Loucy (cell line): ENCODE data around the gene ACOT13.

ENCODE experiments used
- EZH2phosphoT487 ChIP-seq: fragments of 200-600 bp; IDR thresholded peaks from 2 replicates; pipeline ENCODE4 v1.6.1; 2018; ENCODE audit warnings: antibody characterized with exemption, mild to moderate bottlenecking, moderate library complexity, borderline replicate concordance
- TF ChIP-seq, protein P1 (sequence below): fragments of 200-600 bp; sonication (generic); conservative IDR thresholded peaks from 2 replicates; pipeline ENCODE4 v1.5.1; 2014; ENCODE audit warnings: mild to moderate bottlenecking, antibody characterized with exemption, low read length

DNA sequence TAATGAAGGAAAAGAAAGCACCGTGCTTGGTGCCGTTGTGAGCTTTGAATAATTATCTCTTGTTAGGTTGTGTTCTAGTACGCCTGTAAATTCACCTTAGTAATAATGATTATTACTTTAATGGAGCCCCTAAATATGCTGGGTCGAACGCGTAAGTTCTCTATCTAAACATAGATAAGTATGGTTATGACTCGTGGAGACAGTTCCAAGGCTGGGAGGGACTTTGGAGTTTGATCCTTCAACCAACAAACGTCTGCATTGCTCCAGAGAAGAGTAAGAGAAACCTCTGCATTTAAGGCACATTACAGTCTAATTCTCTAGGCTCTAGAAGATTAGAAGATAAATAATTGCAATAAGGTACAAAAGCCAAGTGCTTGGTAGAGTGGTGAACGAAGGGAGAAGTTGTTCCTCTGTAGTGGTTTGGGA is 514 bp downstream of the ACOT13 start:
- TF ChIP-seq, protein P1, sequence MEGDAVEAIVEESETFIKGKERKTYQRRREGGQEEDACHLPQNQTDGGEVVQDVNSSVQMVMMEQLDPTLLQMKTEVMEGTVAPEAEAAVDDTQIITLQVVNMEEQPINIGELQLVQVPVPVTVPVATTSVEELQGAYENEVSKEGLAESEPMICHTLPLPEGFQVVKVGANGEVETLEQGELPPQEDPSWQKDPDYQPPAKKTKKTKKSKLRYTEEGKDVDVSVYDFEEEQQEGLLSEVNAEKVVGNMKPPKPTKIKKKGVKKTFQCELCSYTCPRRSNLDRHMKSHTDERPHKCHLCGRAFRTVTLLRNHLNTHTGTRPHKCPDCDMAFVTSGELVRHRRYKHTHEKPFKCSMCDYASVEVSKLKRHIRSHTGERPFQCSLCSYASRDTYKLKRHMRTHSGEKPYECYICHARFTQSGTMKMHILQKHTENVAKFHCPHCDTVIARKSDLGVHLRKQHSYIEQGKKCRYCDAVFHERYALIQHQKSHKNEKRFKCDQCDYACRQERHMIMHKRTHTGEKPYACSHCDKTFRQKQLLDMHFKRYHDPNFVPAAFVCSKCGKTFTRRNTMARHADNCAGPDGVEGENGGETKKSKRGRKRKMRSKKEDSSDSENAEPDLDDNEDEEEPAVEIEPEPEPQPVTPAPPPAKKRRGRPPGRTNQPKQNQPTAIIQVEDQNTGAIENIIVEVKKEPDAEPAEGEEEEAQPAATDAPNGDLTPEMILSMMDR, result no peak
- no peak for TF ChIP-seq EZH2phosphoT487
